ENCODE measurements around the gene IGFLR1. TPM values are rescaled to one million over a fixed set of nuclear protein-coding genes. Genes with fewer than 3 reads are reported as not detected.

IGFLR1 gene
- total RNA-seq, 1 donor from 2014 or later, result 2.4 TPM

DNA sequence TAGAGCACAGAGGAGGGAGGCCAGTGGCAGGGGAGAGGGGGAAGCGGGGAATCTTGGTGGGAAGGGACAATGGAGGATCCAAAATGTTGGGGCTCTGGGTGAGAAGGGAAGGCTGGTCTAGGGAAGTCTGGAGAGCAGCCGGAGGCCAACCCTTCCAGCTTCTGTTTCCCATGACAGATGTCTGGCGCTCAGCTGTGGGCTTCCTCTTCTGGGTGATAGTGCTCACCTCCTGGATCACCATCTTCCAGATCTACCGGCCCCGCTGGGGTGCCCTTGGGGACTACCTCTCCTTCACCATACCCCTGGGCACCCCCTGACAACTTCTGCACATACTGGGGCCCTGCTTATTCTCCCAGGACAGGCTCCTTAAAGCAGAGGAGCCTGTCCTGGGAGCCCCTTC lies 4.3 kb upstream of the IGFLR1 start:
- DNase-seq (ENCODE audit: low read depth) (no peak), FAIRE-seq (no peak)

DNA sequence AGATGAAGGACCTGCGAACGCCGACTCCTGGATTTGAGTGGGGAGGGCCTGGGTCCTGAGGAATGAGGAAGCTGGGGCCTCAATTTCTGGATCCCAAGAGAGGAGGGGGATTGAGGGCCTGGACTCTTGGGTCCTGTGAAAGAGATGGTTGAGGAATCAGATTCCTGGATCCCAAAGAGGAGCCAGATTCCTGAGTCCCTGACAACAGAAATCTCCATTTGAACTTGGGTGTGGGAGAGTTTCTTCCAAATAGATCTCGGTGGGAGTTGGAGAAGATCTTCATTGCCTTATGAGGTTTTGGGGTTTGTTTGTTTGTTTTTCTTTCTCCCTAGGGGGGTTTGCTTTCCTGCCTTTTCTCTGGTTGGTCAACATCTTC lies 3.8 kb upstream of the IGFLR1 start:
- Histone ChIP-seq H3K4me2 (ENCODE audit: low read length) (peak overlapping the region; percentile 91), H3K27me3 (ENCODE audit: insufficient read depth, low read length) (no peaks in the 10 kb centered on the region), H2AFZ (ENCODE audit: low read depth, low read length) (no peak overlapping the region), H3K4me3 (ENCODE audit: insufficient read depth, low read depth, low read length) (peak overlapping the region; percentile 91), H3K9me3 (ENCODE audit: insufficient read depth, low read depth, low read length) (no peaks in the 10 kb centered on the region), H4K20me1 (ENCODE audit: insufficient read depth, low read length) (peaks cover 9% of the 10 kb centered on the region), H3K79me2 (ENCODE audit: insufficient read depth, low read length) (peaks cover 43% of the 10 kb centered on the region), H3K9ac (ENCODE audit: low read length) (peak overlapping the region; percentile 98), H3K36me3 (ENCODE audit: insufficient read depth, low read length) (no peaks in the 10 kb centered on the region), H3K27ac (ENCODE audit: low read depth, low read length) (peak overlapping the region; percentile 95), H3K4me1 (ENCODE audit: insufficient read depth, low read length) (peaks cover 10% of the 10 kb centered on the region)
- peak overlapping the region; percentile 99 for H3K4me3 Mint-ChIP-seq (ENCODE audit: unreplicated experiment)
- H3K27me3 Mint-ChIP-seq (ENCODE audit: low read depth, unreplicated experiment), result no peaks in the 10 kb centered on the region
- H3K4me1 Mint-ChIP-seq (ENCODE audit: low read depth, unreplicated experiment), result peaks cover 22% of the 10 kb centered on the region
- TF ChIP-seq EZH2 (IDR thresholded peaks at IDR 0.05; ENCODE audit: insufficient read depth, low read length), result no peak
- TF ChIP-seq, protein P1, sequence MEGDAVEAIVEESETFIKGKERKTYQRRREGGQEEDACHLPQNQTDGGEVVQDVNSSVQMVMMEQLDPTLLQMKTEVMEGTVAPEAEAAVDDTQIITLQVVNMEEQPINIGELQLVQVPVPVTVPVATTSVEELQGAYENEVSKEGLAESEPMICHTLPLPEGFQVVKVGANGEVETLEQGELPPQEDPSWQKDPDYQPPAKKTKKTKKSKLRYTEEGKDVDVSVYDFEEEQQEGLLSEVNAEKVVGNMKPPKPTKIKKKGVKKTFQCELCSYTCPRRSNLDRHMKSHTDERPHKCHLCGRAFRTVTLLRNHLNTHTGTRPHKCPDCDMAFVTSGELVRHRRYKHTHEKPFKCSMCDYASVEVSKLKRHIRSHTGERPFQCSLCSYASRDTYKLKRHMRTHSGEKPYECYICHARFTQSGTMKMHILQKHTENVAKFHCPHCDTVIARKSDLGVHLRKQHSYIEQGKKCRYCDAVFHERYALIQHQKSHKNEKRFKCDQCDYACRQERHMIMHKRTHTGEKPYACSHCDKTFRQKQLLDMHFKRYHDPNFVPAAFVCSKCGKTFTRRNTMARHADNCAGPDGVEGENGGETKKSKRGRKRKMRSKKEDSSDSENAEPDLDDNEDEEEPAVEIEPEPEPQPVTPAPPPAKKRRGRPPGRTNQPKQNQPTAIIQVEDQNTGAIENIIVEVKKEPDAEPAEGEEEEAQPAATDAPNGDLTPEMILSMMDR (IDR thresholded peaks at IDR 0.05; ENCODE audit: insufficient read depth, low read depth, low read length), result no peak
- DNase-seq (ENCODE audit: low read depth), result no peak
- FAIRE-seq, result no peak
- H3K27ac Mint-ChIP-seq (ENCODE audit: unreplicated experiment), result peak overlapping the region; percentile 98
- peaks cover 3% of the 10 kb centered on the region for H3K36me3 Mint-ChIP-seq (ENCODE audit: low read depth, unreplicated experiment)
- no peaks in the 10 kb centered on the region for H3K9me3 Mint-ChIP-seq (ENCODE audit: unreplicated experiment)

More for the DNA sequence above, 4.3 kb upstream of the IGFLR1 start:
- H3K4me2 ChIP-seq (ENCODE audit: low read length), result peak overlapping the region; percentile 91
- Mint-ChIP-seq H3K36me3 (ENCODE audit: low read depth, unreplicated experiment) (peaks cover 3% of the 10 kb centered on the region), H3K4me3 (ENCODE audit: unreplicated experiment) (peak overlapping the region; percentile 99), H3K27me3 (ENCODE audit: low read depth, unreplicated experiment) (no peaks in the 10 kb centered on the region), H3K4me1 (ENCODE audit: low read depth, unreplicated experiment) (peaks cover 22% of the 10 kb centered on the region), H3K27ac (ENCODE audit: unreplicated experiment) (peak overlapping the region; percentile 98), H3K9me3 (ENCODE audit: unreplicated experiment) (no peaks in the 10 kb centered on the region)
- no peak overlapping the region for H3K27ac ChIP-seq (ENCODE audit: low read depth, low read length)
- H3K9me3 ChIP-seq (ENCODE audit: insufficient read depth, low read depth, low read length), result no peaks in the 10 kb centered on the region
- H3K27me3 ChIP-seq (ENCODE audit: insufficient read depth, low read length), result no peaks in the 10 kb centered on the region
- peaks cover 9% of the 10 kb centered on the region for H4K20me1 ChIP-seq (ENCODE audit: insufficient read depth, low read length)
- H3K79me2 ChIP-seq (ENCODE audit: insufficient read depth, low read length), result peaks cover 47% of the 10 kb centered on the region
- peak overlapping the region; percentile 91 for H3K4me3 ChIP-seq (ENCODE audit: insufficient read depth, low read depth, low read length)
- no peaks in the 10 kb centered on the region for H3K36me3 ChIP-seq (ENCODE audit: insufficient read depth, low read length)
- no peak for TF ChIP-seq EZH2 (IDR thresholded peaks at IDR 0.05; ENCODE audit: insufficient read depth, low read length)
- TF ChIP-seq, protein P1 (IDR thresholded peaks at IDR 0.05; ENCODE audit: insufficient read depth, low read depth, low read length), result no peak
- no peak overlapping the region for H2AFZ ChIP-seq (ENCODE audit: low read depth, low read length)
- H3K9ac ChIP-seq (ENCODE audit: low read length), result peak overlapping the region; percentile 98
- H3K4me1 ChIP-seq (ENCODE audit: insufficient read depth, low read length), result peaks cover 9% of the 10 kb centered on the region

DNA sequence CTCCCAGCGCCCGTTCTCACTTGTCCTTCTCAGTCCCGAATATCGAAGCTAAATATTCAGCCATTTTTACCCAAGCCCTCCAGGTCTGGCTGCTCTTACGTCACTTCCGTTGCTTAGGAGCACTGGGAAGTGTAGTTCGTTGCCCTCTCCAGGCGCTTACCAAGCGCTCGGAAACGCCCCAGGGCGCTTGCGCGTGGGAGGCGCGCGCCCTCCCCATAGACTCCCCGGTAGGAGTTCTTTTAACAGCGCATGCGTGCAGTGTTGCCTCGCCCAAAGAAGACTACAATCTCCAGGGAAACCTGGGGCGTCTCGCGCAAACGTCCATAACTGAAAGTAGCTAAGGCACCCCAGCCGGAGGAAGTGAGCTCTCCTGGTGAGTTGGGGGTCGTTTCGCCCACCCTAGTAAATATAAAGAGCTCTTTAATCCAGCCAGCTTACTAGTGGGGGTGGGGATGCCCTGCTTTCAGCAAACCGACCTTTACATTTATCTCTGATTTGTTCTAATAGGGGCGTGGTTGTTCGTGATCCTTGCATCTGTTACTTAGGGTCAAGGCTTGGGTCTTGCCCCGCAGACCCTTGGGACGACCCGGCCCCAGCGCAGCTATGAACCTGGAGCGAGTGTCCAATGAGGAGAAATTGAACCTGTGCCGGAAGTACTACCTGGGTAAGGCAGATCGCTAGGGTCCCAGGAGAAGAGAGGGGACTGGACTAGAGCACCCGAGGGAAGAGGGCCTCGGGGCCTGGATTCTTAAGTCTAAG lies 3.3 kb upstream of the IGFLR1 start, which contains the start of the genes PSENEN and U2AF1L4:
PSENEN (plus strand) TSS at position 324 of the 759 bp plus-strand sequence; CDS start at position 604, 280 bp downstream.
U2AF1L4 (minus strand) TSS at position 91 of the 759 bp plus-strand sequence; CDS start at position 64, 27 bp downstream.
- TF ChIP-seq, protein P1 (IDR thresholded peaks at IDR 0.05; ENCODE audit: insufficient read depth, low read depth, low read length), result no peak
- no peak for TF ChIP-seq EZH2 (IDR thresholded peaks at IDR 0.05; ENCODE audit: insufficient read depth, low read length)
- H3K4me1 Mint-ChIP-seq (ENCODE audit: low read depth, unreplicated experiment), result peaks cover 22% of the 10 kb centered on the region

More for the DNA sequence above, 3.3 kb upstream of the IGFLR1 start, which contains the start of the genes PSENEN and U2AF1L4:
- FAIRE-seq (peak; percentile 60), DNase-seq (ENCODE audit: low read depth) (peak; percentile 96)
- peaks cover 3% of the 10 kb centered on the region for H3K36me3 Mint-ChIP-seq (ENCODE audit: low read depth, unreplicated experiment)
- Histone ChIP-seq H3K4me1 (ENCODE audit: insufficient read depth, low read length) (peaks cover 15% of the 10 kb centered on the region), H3K79me2 (ENCODE audit: insufficient read depth, low read length) (peaks cover 40% of the 10 kb centered on the region), H3K27me3 (ENCODE audit: insufficient read depth, low read length) (no peaks in the 10 kb centered on the region), H3K9me3 (ENCODE audit: insufficient read depth, low read depth, low read length) (no peaks in the 10 kb centered on the region), H3K4me2 (ENCODE audit: low read length) (peak within 1 kb of the TSS; percentile 91), H4K20me1 (ENCODE audit: insufficient read depth, low read length) (peaks cover 9% of the 10 kb centered on the region), H3K4me3 (ENCODE audit: insufficient read depth, low read depth, low read length) (peak within 1 kb of the TSS; percentile 91), H3K27ac (ENCODE audit: low read depth, low read length) (peak within 1 kb of the TSS; percentile 95), H3K36me3 (ENCODE audit: insufficient read depth, low read length) (no peaks in the 10 kb centered on the region), H3K9ac (ENCODE audit: low read length) (peak within 1 kb of the TSS; percentile 98), H2AFZ (ENCODE audit: low read depth, low read length) (peak within 1 kb of the TSS; percentile 75)
- peak within 1 kb of the TSS; percentile 98 for H3K27ac Mint-ChIP-seq (ENCODE audit: unreplicated experiment)
- peak within 1 kb of the TSS; percentile 99 for H3K4me3 Mint-ChIP-seq (ENCODE audit: unreplicated experiment)
- no peaks in the 10 kb centered on the region for H3K9me3 Mint-ChIP-seq (ENCODE audit: unreplicated experiment)
- no peaks in the 10 kb centered on the region for H3K27me3 Mint-ChIP-seq (ENCODE audit: low read depth, unreplicated experiment)

All from astrocyte (in vitro differentiated cells and primary cell).